ENCODE data around the gene RUNX2. TPM values are rescaled to one million over a fixed set of nuclear protein-coding genes. Genes with fewer than 3 reads are reported as not detected.

RUNX2 gene
- total and polyA plus RNA-seq, 10 of the 15 experiments (the other 5 are each of a cell fraction or from before 2014, with no cell fraction given) = 0.01 to 0.77 (median 0.15) TPM; not detected in 3

DNA sequence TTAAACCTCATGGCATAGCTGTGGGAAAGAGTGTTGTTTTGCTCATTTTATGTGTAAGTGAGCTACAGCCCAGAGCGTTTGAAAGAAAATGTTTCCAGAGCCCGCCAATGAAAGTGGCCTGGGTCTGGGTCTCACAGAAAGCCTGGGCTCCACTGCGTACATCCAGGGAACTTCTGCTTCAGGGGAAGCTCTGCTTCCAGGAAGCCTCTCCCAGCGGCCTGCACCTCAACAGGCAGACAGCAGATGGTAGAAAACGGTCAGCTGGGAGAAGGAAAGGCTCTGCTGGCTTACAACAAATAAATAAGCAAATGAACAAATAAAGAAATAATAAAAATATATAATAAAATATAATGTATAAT is 320.1 kb downstream of the RUNX2 start (continued):
- TF ChIP-seq IRF5 (IDR thresholded peaks at IDR 0.05; ENCODE audit: borderline replicate concordance) = no peak

GRCh38 chr6:45650524-45651135 is 322.5 kb downstream of the RUNX2 start:
- H2AFZ ChIP-seq (ENCODE audit: control insufficient read depth, low read depth, low read length) = no peak overlapping the region
- ChIA-PET POLR2A (no interaction called here), SMC1A (ENCODE audit: uncharacterized antibody, unreplicated experiment) (interaction anchor here (1.4 kb wide), 1 partner anchor 18 kb away, joined by 4 read pairs; no protein-coding TSS in a partner anchor), CTCF (interaction anchor here (0.5 to 1.3 kb wide), 2 partner anchors 10 to 280 kb away, joined by 3 to 4 read pairs; no protein-coding TSS in a partner anchor), RAD21 (ENCODE audit: unreplicated experiment) (no interaction called here)
- no peak overlapping the region for H3K9ac ChIP-seq (ENCODE audit: control insufficient read depth, insufficient read depth, low read length)
- DNase-seq (ENCODE audit: low read depth, low spot score) = no peak
- in situ Hi-C loops (cut with MboI) (no loop called here), intact Hi-C loops (cut with micrococcal nuclease; ENCODE audit: unreplicated experiment) (no loop called here)
- H3K4me3 ChIP-seq = no peak overlapping the region
- no peak overlapping the region for H3K4me2 ChIP-seq (ENCODE audit: control insufficient read depth, insufficient read depth)
- H3K36me3 ChIP-seq (ENCODE audit: control insufficient read depth in 2 of 2, insufficient read depth in 2 of 2, low read length in 1 of 2) = no peaks in the 10 kb centered on the region
- H3K27me3 ChIP-seq (replicated peaks in 1 of 2; ENCODE audit: control insufficient read depth in 2 of 2, insufficient read depth in 2 of 2, low read length in 1 of 2) = peaks cover 0 to 6% of the 10 kb centered on the region in 2 experiments; a peak in 3 of 4 replicates
- 1% methylated on average over 3 of the region's 3 CpGs for WGBS (ENCODE audit: insufficient coverage, insufficient replicate concordance, low lambda C conversion rate, missing lambda C conversion rate)
- H3K27ac ChIP-seq (ENCODE audit: control insufficient read depth, insufficient read depth) = no peak overlapping the region
- no peak for ATAC-seq
- no peaks in the 10 kb centered on the region for H3K79me2 ChIP-seq (ENCODE audit: control insufficient read depth, insufficient read depth, low read length)
- no TSS peak for BruUV-seq (replicated peaks)
- H3K4me1 ChIP-seq (ENCODE audit: control insufficient read depth, insufficient read depth, low read length) = no peaks in the 10 kb centered on the region
- TF ChIP-seq YBX1 (IDR thresholded peaks at IDR 0.05) = no peak
- TF ChIP-seq MLLT1 (IDR thresholded peaks at IDR 0.05) = no peak
- TF ChIP-seq, protein P1, sequence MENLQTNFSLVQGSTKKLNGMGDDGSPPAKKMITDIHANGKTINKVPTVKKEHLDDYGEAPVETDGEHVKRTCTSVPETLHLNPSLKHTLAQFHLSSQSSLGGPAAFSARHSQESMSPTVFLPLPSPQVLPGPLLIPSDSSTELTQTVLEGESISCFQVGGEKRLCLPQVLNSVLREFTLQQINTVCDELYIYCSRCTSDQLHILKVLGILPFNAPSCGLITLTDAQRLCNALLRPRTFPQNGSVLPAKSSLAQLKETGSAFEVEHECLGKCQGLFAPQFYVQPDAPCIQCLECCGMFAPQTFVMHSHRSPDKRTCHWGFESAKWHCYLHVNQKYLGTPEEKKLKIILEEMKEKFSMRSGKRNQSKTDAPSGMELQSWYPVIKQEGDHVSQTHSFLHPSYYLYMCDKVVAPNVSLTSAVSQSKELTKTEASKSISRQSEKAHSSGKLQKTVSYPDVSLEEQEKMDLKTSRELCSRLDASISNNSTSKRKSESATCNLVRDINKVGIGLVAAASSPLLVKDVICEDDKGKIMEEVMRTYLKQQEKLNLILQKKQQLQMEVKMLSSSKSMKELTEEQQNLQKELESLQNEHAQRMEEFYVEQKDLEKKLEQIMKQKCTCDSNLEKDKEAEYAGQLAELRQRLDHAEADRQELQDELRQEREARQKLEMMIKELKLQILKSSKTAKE (IDR thresholded peaks at IDR 0.05; ENCODE audit: low read depth, poor library complexity, severe bottlenecking) = no peak
- no peaks in the 10 kb centered on the region for H3K9me3 ChIP-seq (replicated peaks; ENCODE audit: control insufficient read depth, insufficient read depth, low read length)
- no peaks in the 10 kb centered on the region for H4K20me1 ChIP-seq (ENCODE audit: control insufficient read depth, insufficient read depth)
- no peak for FAIRE-seq
